ENCODE measurements around the gene BCAS3.

DNA sequence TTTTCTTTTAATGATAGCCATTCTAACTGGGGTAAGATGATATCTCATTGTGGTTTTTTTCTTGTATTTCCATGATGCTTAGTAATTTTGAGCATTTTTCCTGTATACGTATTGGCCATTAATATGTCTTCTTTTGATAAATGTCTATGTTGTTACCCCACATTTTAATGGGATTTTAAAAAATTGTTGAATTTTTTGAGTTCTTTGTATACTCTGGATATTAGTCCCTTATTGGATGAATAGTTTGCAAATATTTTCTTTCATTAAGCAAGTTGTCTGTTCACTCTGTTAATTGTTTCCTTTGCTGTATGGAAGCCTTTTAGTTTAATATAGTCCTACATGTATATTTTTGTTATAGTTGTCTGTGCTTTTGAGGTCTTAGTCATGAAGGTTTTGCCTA lies 79.8 kb downstream of the BCAS3 start:
- no peak for TF ChIP-seq POLR2AphosphoS5 (IDR thresholded peaks at IDR 0.05)
- no peak for TF ChIP-seq POLR2A (IDR thresholded peaks at IDR 0.05)
- no peak for TF ChIP-seq EP300 (IDR thresholded peaks at IDR 0.05)
- TF ChIP-seq, protein P1, sequence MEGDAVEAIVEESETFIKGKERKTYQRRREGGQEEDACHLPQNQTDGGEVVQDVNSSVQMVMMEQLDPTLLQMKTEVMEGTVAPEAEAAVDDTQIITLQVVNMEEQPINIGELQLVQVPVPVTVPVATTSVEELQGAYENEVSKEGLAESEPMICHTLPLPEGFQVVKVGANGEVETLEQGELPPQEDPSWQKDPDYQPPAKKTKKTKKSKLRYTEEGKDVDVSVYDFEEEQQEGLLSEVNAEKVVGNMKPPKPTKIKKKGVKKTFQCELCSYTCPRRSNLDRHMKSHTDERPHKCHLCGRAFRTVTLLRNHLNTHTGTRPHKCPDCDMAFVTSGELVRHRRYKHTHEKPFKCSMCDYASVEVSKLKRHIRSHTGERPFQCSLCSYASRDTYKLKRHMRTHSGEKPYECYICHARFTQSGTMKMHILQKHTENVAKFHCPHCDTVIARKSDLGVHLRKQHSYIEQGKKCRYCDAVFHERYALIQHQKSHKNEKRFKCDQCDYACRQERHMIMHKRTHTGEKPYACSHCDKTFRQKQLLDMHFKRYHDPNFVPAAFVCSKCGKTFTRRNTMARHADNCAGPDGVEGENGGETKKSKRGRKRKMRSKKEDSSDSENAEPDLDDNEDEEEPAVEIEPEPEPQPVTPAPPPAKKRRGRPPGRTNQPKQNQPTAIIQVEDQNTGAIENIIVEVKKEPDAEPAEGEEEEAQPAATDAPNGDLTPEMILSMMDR (IDR thresholded peaks at IDR 0.05) = no peak
